Activated T-cell treated with anti-CD3 and anti-CD28 coated beads for 48 hours (primary cell): ENCODE measurements around the gene SRA1.
A peak's percentile ranks its signal among the peaks of the same experiment; 100 is the strongest.

ENCODE experiments used
- DNase-seq: peaks from one replicate; pipeline ENCODE4 v3.0.0-alpha.2; 2020; ENCODE audit warnings: low read depth

The SRA1 gene

GRCh38 chr5:140550147-140551079, 6.9 kb downstream of the SRA1 start:
- no peak for DNase-seq

GRCh38 chr5:140549237-140550144, 7.8 kb downstream of the SRA1 start:
- no peak for DNase-seq

- DNase-seq, result no peak
These were observed 8.5 kb downstream of the SRA1 start for GRCh38 chr5:140548791-140549190.

GRCh38 chr5:140548300-140548688, 9.0 kb downstream of the SRA1 start:
- no peak for DNase-seq

GRCh38 chr5:140547508-140548299, 9.6 kb downstream of the SRA1 start, which contains the start of gene EIF4EBP3:
TSS of gene EIF4EBP3 (plus strand) at chr5:140547662. CDS start at chr5:140547738, 76 bp downstream.
- peak; percentile 82 for DNase-seq

- no peak for DNase-seq
These were observed 10.3 kb downstream of the SRA1 start for GRCh38 chr5:140546851-140547507.

GRCh38 chr5:140545606-140546005, 11.7 kb downstream of the SRA1 start:
- DNase-seq, result no peak

- DNase-seq, result no peak
These were observed 12.3 kb downstream of the SRA1 start for GRCh38 chr5:140544986-140545385.

GRCh38 chr5:140542972-140543371, 14.3 kb downstream of the SRA1 start:
- no peak for DNase-seq

GRCh38 chr5:140540227-140540626, 17.0 kb downstream of the SRA1 start:
- no peak for DNase-seq

- no peak for DNase-seq
These were observed 33.3 kb downstream of the SRA1 start for GRCh38 chr5:140524003-140524402.

- DNase-seq, result no peak
These were observed 44.1 kb downstream of the SRA1 start for GRCh38 chr5:140513124-140513523.

GRCh38 chr5:140509898-140510297, 47.4 kb downstream of the SRA1 start:
- no peak for DNase-seq

GRCh38 chr5:140502834-140503233, 54.4 kb downstream of the SRA1 start:
- no peak for DNase-seq
